Panc1 (cell line): ENCODE results near the gene NWD2. TPM values are rescaled to one million over a fixed set of nuclear protein-coding genes. Genes with fewer than 3 reads are reported as not detected.

Experiments used
- ATAC-seq: fragments of 200-7000 bp; cut with Tn5 transposase; 2 replicates; pipeline ENCODE4 v1.9.1; 2020; ENCODE audit warnings: mild to moderate bottlenecking, moderate library complexity
- BruUV-seq: library from RNA; stranded (reverse); fragments of 400-500 nt; replicated peaks from 2 replicates; lab custom pipeline; 2021; lab: Mats Ljungman, UMichigan
- CTCF ChIA-PET: fragments of 300-600 bp; sonication (Branson Sonifier 250); formaldehyde crosslinking; loops from one replicate; lab custom pipeline; 2022; ENCODE audit warnings: antibody characterized with exemption; lab: Charles Lee
- POLR2A ChIA-PET: fragments of 300-600 bp; sonication (Branson Sonifier 250); formaldehyde crosslinking; loops from one replicate; lab custom pipeline; 2022; ENCODE audit warnings: antibody characterized with exemption; lab: Charles Lee
- DNase-seq: peaks from one replicate; pipeline ENCODE4 v3.0.0-alpha.2; 2010; ENCODE audit warnings: low read depth, low spot score
- H3K27ac ChIP-seq: 2 replicates; pipeline ENCODE4 v1.5.1; 2011; ENCODE audit warnings: mild to moderate bottlenecking, low read length, inconsistent platforms
- H3K27me3 ChIP-seq: fragments of 200-500 bp; sonication (Bioruptor generic); 2 replicates; pipeline ENCODE4 v1.6.0; 2014; ENCODE audit warnings: low read length, inconsistent platforms; ENCODE audit not compliant: control insufficient read depth, insufficient read depth
- H3K36me3 ChIP-seq: fragments of 200-500 bp; sonication (Bioruptor generic); 2 replicates; pipeline ENCODE4 v1.5.1; 2014; ENCODE audit warnings: inconsistent platforms, mild to moderate bottlenecking, low read length, moderate library complexity; ENCODE audit not compliant: control insufficient read depth, insufficient read depth
- H3K4me1 ChIP-seq: 2 replicates; pipeline ENCODE4 v1.5.1; 2011; ENCODE audit warnings: inconsistent platforms, mild to moderate bottlenecking, low read length, moderate library complexity; ENCODE audit not compliant: control insufficient read depth, insufficient read depth
- H3K4me3 ChIP-seq, 2 experiments: 2 replicates each; pipeline ENCODE4 v1.5.1; 2011 to 2012; ENCODE audit warnings: low read depth in 2 of 2, low read length in 2 of 2, mild to moderate bottlenecking in 2 of 2, inconsistent platforms in 1 of 2, moderate library complexity in 1 of 2
- H3K9me3 ChIP-seq: fragments of 200-500 bp; sonication (Bioruptor generic); 2 replicates; pipeline ENCODE4 v1.5.1; 2014; ENCODE audit warnings: low read depth, mild to moderate bottlenecking, inconsistent platforms, low read length, moderate library complexity; ENCODE audit not compliant: control insufficient read depth, insufficient read depth
- POLR2AphosphoS5 ChIP-seq: IDR thresholded peaks from 2 replicates; pipeline ENCODE4 v1.6.1; 2012; ENCODE audit warnings: mild to moderate bottlenecking, low read depth, low read length, moderate library complexity
- SIN3A ChIP-seq: IDR thresholded peaks from 2 replicates; pipeline ENCODE4 v1.6.1; 2012; ENCODE audit warnings: low read depth, mild to moderate bottlenecking, low read length, moderate library complexity, borderline replicate concordance; ENCODE audit not compliant: insufficient read depth
- TCF7L2 ChIP-seq: IDR thresholded peaks from 2 replicates; pipeline ENCODE4 v1.6.1; 2011; ENCODE audit warnings: mild to moderate bottlenecking, low read depth, low read length, inconsistent platforms
- in situ Hi-C: cut with HindIII; loops from 2 replicates; pipeline ENCODE4 v1.10.0; 2016; ENCODE audit warnings: low sequenced_read_pairs, low pct_unique_long_range_greater_than_20kb
- intact Hi-C: fragments of 100-400 bp; cut with micrococcal nuclease; formaldehyde crosslinking; loops from one replicate; pipeline ENCODE4 v1.10.0; 2022; ENCODE audit not compliant: unreplicated experiment
- total RNA-seq: library from RNA; stranded (reverse); gene quantifications from one replicate; pipeline ENCODE4 v1.2.1, GENCODE V29; 2021; ENCODE audit not compliant: unreplicated experiment
- TF ChIP-seq, protein P1 (sequence below): fragments of 450-650 bp; IDR thresholded peaks from 2 replicates; pipeline ENCODE4 v1.5.1; 2017; ENCODE audit warnings: mild to moderate bottlenecking
- TF ChIP-seq, protein P2 (sequence below), 2 experiments: IDR thresholded peaks; 2 replicates each; pipeline ENCODE4 v1.6.1; 2011 to 2012; ENCODE audit warnings: low read depth in 2 of 2, control low read depth in 1 of 2, low read length in 1 of 2, mild to moderate bottlenecking in 1 of 2, moderate library complexity in 1 of 2; ENCODE audit not compliant: insufficient read depth in 1 of 2

The NWD2 gene
- total RNA-seq, 1 experiment from 2014 or later: not detected

DNA sequence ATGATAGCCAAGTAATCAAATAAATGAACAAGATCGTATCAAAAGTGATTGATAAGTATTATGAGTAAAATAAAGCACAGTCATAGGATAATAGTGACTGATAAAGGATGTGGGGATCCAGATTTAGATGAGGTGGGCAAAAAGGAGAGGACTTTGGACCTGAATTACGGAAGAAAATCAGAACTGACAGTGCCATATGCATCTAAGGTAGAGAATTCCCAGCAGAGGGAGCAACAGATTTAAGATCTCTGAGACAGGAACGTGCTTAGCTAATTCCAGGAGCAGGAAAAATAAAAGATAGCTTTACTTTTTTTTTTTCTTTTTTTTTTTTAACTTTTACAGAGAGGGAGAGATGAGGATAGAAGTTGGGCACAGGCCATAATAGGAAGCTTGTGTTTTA is 189.9 kb downstream of the NWD2 start:
- no peaks in the 10 kb centered on the region for H3K36me3 ChIP-seq
- POLR2A ChIA-PET: no interaction called here
- in situ Hi-C loops: no loop called here

DNA sequence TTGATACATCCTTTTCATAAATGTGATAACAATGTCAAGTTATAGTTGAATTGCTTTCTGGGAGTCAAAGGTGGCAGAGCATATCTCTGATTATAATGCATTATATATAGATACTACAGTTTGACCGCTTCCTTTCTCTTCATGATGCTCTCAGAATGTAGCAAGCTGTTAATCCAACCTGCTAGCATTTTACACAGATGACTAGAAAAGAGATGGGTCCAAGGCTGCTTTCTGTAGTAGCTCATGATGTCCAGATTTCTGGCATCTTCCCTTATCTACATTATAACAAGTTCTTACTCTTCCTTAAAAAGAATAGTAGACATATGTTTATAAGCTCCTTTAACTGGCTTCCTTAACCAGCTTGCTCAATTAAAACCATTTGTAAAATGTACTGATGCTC is 192.0 kb downstream of the NWD2 start:
- H3K4me1 ChIP-seq: no peaks in the 10 kb centered on the region
- BruUV-seq: no TSS peak
- ChIA-PET POLR2A (no interaction called here), CTCF (no interaction called here)
- no peak overlapping the region for H3K4me3 ChIP-seq
- H3K9me3 ChIP-seq: no peaks in the 10 kb centered on the region
- TF ChIP-seq TCF7L2: no peak
- TF ChIP-seq POLR2AphosphoS5: no peak
- TF ChIP-seq, protein P1, sequence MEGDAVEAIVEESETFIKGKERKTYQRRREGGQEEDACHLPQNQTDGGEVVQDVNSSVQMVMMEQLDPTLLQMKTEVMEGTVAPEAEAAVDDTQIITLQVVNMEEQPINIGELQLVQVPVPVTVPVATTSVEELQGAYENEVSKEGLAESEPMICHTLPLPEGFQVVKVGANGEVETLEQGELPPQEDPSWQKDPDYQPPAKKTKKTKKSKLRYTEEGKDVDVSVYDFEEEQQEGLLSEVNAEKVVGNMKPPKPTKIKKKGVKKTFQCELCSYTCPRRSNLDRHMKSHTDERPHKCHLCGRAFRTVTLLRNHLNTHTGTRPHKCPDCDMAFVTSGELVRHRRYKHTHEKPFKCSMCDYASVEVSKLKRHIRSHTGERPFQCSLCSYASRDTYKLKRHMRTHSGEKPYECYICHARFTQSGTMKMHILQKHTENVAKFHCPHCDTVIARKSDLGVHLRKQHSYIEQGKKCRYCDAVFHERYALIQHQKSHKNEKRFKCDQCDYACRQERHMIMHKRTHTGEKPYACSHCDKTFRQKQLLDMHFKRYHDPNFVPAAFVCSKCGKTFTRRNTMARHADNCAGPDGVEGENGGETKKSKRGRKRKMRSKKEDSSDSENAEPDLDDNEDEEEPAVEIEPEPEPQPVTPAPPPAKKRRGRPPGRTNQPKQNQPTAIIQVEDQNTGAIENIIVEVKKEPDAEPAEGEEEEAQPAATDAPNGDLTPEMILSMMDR: no peak
- TF ChIP-seq, protein P2, sequence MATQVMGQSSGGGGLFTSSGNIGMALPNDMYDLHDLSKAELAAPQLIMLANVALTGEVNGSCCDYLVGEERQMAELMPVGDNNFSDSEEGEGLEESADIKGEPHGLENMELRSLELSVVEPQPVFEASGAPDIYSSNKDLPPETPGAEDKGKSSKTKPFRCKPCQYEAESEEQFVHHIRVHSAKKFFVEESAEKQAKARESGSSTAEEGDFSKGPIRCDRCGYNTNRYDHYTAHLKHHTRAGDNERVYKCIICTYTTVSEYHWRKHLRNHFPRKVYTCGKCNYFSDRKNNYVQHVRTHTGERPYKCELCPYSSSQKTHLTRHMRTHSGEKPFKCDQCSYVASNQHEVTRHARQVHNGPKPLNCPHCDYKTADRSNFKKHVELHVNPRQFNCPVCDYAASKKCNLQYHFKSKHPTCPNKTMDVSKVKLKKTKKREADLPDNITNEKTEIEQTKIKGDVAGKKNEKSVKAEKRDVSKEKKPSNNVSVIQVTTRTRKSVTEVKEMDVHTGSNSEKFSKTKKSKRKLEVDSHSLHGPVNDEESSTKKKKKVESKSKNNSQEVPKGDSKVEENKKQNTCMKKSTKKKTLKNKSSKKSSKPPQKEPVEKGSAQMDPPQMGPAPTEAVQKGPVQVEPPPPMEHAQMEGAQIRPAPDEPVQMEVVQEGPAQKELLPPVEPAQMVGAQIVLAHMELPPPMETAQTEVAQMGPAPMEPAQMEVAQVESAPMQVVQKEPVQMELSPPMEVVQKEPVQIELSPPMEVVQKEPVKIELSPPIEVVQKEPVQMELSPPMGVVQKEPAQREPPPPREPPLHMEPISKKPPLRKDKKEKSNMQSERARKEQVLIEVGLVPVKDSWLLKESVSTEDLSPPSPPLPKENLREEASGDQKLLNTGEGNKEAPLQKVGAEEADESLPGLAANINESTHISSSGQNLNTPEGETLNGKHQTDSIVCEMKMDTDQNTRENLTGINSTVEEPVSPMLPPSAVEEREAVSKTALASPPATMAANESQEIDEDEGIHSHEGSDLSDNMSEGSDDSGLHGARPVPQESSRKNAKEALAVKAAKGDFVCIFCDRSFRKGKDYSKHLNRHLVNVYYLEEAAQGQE (IDR thresholded peaks at IDR 0.05; ENCODE audit: insufficient read depth in 1 of 2, low read depth in 2 of 2, low read length in 1 of 2): no peak
- no peak for TF ChIP-seq SIN3A
- no peak overlapping the region for H3K27ac ChIP-seq
- intact Hi-C loops (no loop called here), in situ Hi-C loops (no loop called here)
- ATAC-seq (no peak), DNase-seq (no peak)
- H3K27me3 ChIP-seq: no peaks in the 10 kb centered on the region
- no peaks in the 10 kb centered on the region for H3K36me3 ChIP-seq

More for the DNA sequence above, 189.9 kb downstream of the NWD2 start:
- DNase-seq (no peak), ATAC-seq (no peak)
- BruUV-seq: no TSS peak
- no peak for TF ChIP-seq POLR2AphosphoS5
- TF ChIP-seq, protein P1: peak; percentile 17; the same call in 1 of the 2 replicates
- H3K9me3 ChIP-seq: no peaks in the 10 kb centered on the region
- CTCF ChIA-PET: interaction anchor here (0.7 kb wide), 1 partner anchor 1224 kb away, joined by 3 read pairs; no protein-coding TSS in a partner anchor
- intact Hi-C loops: no loop called here
- no peaks in the 10 kb centered on the region for H3K27me3 ChIP-seq
- H3K4me1 ChIP-seq: no peaks in the 10 kb centered on the region
- no peak overlapping the region for H3K4me3 ChIP-seq
- no peak overlapping the region for H3K27ac ChIP-seq
